ENCODE data around the gene PLEKHA7. TPM values are rescaled to one million over a fixed set of nuclear protein-coding genes. Genes with fewer than 3 reads are reported as not detected.

The PLEKHA7 gene
- total and polyA plus RNA-seq, 2 of the 4 experiments (the other 2 are of a cell fraction), result 0.12 TPM; not detected in 1

GRCh38 chr11:16956538-16957153 lies 57.6 kb downstream of the PLEKHA7 start:
- no peak overlapping the region for H2AK5ac ChIP-seq (ENCODE audit: low read depth, low read length)
- no peak overlapping the region for H4K8ac ChIP-seq (ENCODE audit: low read depth in 2 of 2, low read length in 2 of 2)
- no peak overlapping the region for H2BK20ac ChIP-seq (ENCODE audit: low read depth, low read length)
- no peak overlapping the region for H2BK120ac ChIP-seq (ENCODE audit: low read depth, low read length)
- H4K5ac ChIP-seq (ENCODE audit: low read depth, low read length), result no peak overlapping the region
- no peak overlapping the region for H2AK9ac ChIP-seq (replicated peaks; ENCODE audit: low read depth, low read length, poor library complexity)
- H4K20me1 ChIP-seq (ENCODE audit: insufficient read depth, low read length), result no peaks in the 10 kb centered on the region
- dilution Hi-C loops (cut with HindIII; ENCODE audit: low sequenced_read_pairs, unreplicated experiment), result no loop called here
- H3K18ac ChIP-seq (ENCODE audit: low read depth, low read length), result no peak overlapping the region
- peaks cover 5% of the 10 kb centered on the region; the same call in 1 of the 2 replicates for H3K27me3 ChIP-seq (ENCODE audit: control insufficient read depth, insufficient read depth, low read length)
- ATAC-seq (ENCODE audit: low read depth) (no peak), DNase-seq (no peak)
- no peak overlapping the region for H2BK15ac ChIP-seq (ENCODE audit: low read depth, low read length)
- H3K27ac ChIP-seq (ENCODE audit: insufficient read depth, low read length), result no peak overlapping the region
- H3K14ac ChIP-seq (replicated peaks; ENCODE audit: low read depth, low read length), result no peak overlapping the region
- CTCF ChIA-PET, result no interaction called here
- H3K56ac ChIP-seq (ENCODE audit: extremely low read depth, insufficient read depth, low read length), result no peak overlapping the region
- no peaks in the 10 kb centered on the region for H3K9me1 ChIP-seq (ENCODE audit: insufficient read depth, low read length)
- WGBS, 2 experiments (ENCODE audit: extremely low coverage in 2 of 2, insufficient read length in 1 of 2), result no CpG with 5 or more reads among the region's 5 CpGs
- H3K4me1 ChIP-seq (ENCODE audit: control insufficient read depth, insufficient read depth, low read length), result no peaks in the 10 kb centered on the region
- no peak overlapping the region for H2AFZ ChIP-seq (replicated peaks; ENCODE audit: low read length, poor library complexity)
- in situ Hi-C loops (cut with MboI; ENCODE audit: low sequenced_read_pairs), result no loop called here
- H3K23ac ChIP-seq (ENCODE audit: low read depth, low read length), result no peak overlapping the region
- BruUV-seq (replicated peaks), result no TSS peak
- TF ChIP-seq MXI1 (IDR thresholded peaks at IDR 0.05; ENCODE audit: borderline replicate concordance, low read depth, low read length), result no peak
- no peak for TF ChIP-seq POLR2A (IDR thresholded peaks at IDR 0.05; ENCODE audit: low read depth, low read length)
- no peak for TF ChIP-seq ELK1 (IDR thresholded peaks at IDR 0.05; ENCODE audit: borderline replicate concordance, low read depth, low read length)
- no peak for TF ChIP-seq NFE2L2 (IDR thresholded peaks at IDR 0.05; ENCODE audit: low read depth, low read length)
- no peak for TF ChIP-seq CTCF (conservative IDR thresholded peaks at IDR 0.05; ENCODE audit: low read depth, low read length)
- TF ChIP-seq CHD1 (IDR thresholded peaks at IDR 0.05; ENCODE audit: low read depth, low read length), result no peak
- no peak for TF ChIP-seq MAFK (IDR thresholded peaks at IDR 0.05; ENCODE audit: low read depth, low read length)
- no peak for TF ChIP-seq RCOR1 (IDR thresholded peaks at IDR 0.05; ENCODE audit: insufficient replicate concordance, low read length)
- no peak for TF ChIP-seq BHLHE40 (IDR thresholded peaks at IDR 0.05; ENCODE audit: low read depth, low read length)
- TF ChIP-seq CEBPB (IDR thresholded peaks at IDR 0.05; ENCODE audit: low read depth, low read length), result no peak
- TF ChIP-seq SMC3 (IDR thresholded peaks at IDR 0.05; ENCODE audit: low read depth, low read length), result no peak
- TF ChIP-seq USF2 (IDR thresholded peaks at IDR 0.05; ENCODE audit: low read depth, low read length), result no peak
- TF ChIP-seq RFX5 (IDR thresholded peaks at IDR 0.05; ENCODE audit: low read depth, low read length), result no peak
- no peaks in the 10 kb centered on the region for H3K9me3 ChIP-seq (ENCODE audit: control insufficient read depth, insufficient read depth, low read length)
- no peak overlapping the region for H2BK5ac ChIP-seq (ENCODE audit: low read depth, low read length, poor library complexity, severe bottlenecking)
- no peak overlapping the region for H3K9ac ChIP-seq (ENCODE audit: low read depth, low read length)
- H3K36me3 ChIP-seq (ENCODE audit: control insufficient read depth, insufficient read depth, low read length), result no peaks in the 10 kb centered on the region
- POLR2A ChIA-PET (ENCODE audit: unreplicated experiment), result no interaction called here
- H3K4ac ChIP-seq (ENCODE audit: low read depth, low read length), result no peak overlapping the region
- no peak overlapping the region for H3K4me3 ChIP-seq (ENCODE audit: insufficient read depth, low read depth, low read length)
- intact Hi-C loops (cut with micrococcal nuclease), result no loop called here
- no peak overlapping the region for H3K4me2 ChIP-seq (ENCODE audit: low read depth, low read length)
- no peak overlapping the region for H4K91ac ChIP-seq (ENCODE audit: insufficient read depth, low read depth, low read length)
- H3K79me1 ChIP-seq (ENCODE audit: low read depth in 1 of 2, low read length in 2 of 2), result no peaks in the 10 kb centered on the region
